Stimulated activated CD8-positive, alpha-beta memory T cell treated with anti-CD3 and anti-CD28 coated beads, Interleukin-7, amount 100 ng/mL, for 1 hour (primary cell): ENCODE data around the gene CTCFL.
"Not testable (repeated sequence)": the region's sequence is repeated elsewhere in the genome, so short reads cannot be mapped to it uniquely, and the experiment has no call there.

ENCODE experiments used
- DNase-seq, 2 donors: peaks; one replicate each; pipeline ENCODE4 v3.0.0-alpha.2; 2020; ENCODE audit warnings: low read depth in 2 of 2

Gene CTCFL

DNA sequence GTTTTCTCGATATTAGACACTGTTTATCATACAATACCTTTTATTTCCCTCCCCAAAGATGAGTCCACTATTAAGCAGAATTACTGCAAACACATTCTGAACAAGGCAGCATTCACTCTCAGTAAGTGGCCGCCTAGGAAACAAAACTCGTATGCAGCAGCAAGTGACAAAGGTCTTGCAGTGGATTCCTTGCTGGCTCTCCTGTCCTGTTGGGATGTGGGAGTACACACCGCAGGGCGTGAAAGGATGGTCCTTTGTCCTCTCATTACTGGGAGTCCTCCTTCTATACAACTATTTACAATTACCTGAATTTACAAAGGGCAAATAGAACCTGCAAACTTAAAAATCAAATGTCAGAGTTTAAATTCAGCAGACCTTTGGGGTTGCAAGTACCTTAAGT is 16.1 kb downstream of the CTCFL start:
- no peak for DNase-seq

DNA sequence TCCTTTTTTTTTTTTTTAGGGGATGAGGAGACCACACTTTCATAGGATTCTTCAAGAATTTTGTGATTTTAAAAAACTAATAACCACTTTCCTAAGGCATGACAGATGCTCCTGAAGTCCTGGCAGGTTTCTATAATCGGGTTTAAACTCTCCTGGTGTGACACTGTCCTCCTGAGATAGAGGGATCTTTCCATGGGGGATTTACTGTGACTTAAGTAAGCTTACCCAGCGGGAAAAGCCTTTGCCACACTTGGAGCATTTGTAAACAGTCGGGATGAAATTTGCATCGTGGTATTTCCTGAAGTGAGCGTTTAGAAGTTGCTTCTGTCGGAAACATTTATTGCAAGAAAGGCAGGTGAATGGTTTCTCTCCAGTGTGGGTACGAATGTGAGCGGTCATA is 16.6 kb downstream of the CTCFL start:
- DNase-seq = no peak

DNA sequence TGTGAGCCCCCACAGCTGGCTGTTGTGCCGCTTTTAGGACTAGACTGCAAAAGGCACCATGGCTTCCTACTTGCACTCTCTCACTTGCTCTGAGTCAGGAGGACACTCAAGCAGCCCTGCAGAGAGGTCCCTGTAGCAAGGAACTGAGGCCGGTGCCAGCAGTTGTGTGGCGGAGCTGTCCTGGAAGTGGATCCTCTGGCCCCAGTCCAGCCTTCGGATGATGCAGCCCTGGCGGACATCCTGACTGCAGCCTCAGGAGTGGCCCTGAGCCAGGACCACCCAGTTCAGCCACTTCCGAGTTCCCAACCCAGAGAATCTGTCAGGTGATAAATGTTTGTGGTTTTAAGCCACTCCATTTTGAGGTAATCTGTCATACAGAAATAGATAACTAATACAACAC is 17.5 kb downstream of the CTCFL start:
- DNase-seq = no peak

DNA sequence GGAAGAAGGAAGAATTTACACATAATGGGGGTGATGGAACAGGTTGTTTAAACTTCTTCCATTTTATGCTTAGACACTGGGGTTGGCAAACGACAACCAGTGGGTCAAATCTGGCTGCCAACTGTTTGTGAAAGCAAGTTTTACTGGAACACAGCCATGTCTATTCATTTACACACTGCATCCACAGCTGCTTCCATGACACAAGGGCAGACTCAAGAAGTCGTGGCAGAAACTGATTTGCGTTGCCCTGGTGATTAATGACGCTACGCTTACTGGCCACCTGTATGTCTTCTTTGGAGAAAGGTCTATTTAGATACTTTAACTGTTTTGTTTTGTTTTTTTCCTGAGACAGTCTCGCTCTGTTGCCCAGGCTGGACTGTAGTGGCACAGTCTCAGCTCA is 19.0 kb downstream of the CTCFL start:
- DNase-seq = no peak

DNA sequence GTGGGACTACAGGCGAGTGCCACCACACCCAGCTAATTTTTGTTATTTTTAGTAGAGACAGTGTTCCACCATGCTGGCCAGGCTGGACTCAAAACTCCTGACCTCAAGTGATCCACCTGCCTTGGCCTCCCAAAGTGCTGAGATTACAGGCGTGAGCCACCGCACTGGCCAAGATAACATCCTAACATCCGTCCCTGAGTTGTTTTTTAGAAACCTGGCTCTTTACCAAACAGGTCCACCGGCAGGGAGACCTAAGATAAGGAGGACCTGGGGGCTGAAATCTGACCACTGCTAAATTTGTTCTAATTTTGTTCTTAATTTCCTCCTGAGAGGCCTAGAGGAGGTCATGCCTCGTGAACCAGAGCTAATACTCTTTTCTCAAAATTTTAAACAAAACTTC is 20.5 kb downstream of the CTCFL start:
- DNase-seq = no peak

DNA sequence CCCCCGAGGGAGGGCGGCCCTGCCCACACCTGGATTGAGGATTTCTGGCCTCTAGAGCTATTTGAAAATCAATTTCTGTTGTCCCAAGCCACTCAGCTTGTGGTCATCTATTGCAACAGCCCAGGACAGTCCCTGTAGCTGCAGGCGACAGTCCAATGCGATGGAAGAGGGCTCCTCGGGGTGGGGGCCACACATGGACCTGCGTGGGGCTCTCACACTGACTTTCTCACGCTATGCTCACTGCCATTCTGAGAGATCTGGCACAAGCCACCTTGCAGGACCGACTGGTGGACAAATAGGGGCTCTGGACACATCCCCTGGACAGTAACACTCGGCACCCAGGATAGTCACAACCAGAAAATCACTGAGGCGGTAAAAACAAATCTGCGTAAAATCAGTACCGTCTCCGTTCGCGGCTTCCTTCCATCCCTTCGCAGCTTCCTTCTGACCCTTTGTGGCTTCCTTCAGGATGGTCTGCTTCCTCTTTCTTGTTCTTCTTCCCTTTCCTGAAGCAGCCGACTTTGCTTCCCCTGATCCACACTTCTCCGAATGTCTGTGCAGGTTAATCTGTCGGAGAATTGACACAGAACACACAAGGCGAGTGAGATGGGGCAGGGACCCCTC is 21.8 kb downstream of the CTCFL start:
- DNase-seq = no peak

DNA sequence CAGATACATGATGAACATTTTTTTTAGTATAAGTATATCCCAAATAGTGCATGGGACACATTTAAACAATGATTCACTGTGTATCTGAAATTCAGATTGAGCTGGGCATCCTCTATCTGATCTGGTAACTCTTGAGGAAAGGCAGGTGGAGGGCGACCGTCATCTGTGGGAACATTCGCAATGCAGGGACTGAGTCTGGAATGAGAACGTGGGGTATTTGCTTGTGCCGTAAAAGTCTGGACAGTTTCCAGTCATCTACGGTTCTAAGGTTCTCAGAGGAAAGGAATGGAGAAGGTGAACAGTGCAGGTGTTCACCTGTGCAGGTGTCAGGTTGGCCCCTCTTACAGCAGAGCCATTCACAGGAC is 22.6 kb downstream of the CTCFL start:
- DNase-seq = no peak

DNA sequence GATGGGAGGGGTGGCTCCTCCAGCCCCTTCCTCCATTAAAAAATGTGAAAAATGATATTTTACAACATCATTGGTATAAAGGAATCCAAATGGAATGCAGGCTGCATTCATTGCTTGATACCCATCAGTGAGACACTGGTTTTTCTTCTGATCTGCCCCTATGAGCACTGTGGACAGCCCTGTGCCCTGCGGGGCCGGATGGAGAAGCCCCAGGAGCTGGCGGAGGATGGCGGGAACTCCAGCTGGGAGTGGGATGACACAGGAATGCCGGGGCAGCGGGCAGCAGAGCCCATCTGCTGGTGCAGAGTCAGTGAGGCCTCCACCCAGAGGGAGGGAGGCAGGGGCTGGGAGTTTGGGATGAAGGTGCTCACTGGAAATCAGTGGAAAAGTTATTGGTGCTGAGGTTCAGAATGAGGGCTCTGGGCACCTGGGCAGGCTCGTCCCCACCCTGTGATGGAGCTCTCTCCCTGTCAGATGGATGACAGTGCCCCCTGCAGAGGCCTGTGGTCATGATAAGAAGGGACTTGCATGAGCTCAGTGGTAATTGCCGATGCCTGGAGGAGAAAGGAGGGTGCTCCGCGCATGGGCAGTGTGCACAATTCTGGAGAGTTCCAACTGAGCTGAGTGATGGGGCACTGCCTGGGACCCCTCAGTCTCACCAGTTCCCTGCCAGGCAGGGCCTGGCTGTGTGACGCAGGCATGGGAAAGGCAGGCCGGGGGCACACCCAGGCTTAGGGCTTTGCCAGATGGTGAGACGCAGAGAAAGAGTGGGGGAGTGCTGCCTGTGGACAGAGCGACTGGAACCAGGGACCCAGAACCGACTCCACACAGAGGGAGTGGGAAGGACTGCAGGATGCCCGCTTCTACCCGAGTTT is 23.2 kb downstream of the CTCFL start:
- no peak for DNase-seq

DNA sequence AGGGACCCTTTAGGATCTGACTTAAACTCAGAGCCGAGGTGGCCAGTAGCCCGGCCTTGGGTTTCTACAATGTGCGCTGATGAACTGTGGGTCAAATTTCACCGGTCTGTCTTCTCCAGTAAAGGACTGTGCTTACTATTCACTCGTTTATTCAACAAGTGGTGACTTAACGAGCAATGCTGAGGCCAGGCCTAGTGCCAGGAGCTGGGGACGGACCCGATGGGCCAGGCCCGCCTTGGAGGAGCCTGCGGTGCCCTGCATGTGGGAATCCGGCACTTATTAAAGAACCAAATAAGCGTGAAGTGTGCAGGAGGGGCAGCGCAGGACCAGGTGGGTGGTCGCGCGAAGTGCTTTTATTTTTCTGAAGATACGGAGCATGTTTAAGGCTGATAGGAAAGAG is 24.0 kb downstream of the CTCFL start:
- no peak for DNase-seq

DNA sequence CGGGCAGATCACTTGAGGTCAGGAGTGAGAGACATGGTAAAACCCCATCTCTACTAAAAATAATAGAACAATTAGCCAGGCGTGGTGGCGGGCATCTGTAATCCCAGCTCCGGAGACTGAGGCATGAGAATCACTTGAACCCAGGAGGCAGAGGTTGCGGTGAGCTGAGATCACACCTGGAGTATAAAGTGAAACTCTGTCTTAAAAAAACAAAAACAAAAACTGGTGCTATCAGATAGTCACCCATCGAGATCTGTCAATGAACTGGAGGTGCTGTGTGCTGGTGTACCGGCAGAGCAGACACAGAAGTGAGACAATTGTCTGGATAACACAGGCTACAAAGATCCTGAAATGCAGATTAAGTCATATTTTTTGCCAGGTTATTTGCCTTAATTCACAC is 24.7 kb downstream of the CTCFL start:
- DNase-seq = no peak

DNA sequence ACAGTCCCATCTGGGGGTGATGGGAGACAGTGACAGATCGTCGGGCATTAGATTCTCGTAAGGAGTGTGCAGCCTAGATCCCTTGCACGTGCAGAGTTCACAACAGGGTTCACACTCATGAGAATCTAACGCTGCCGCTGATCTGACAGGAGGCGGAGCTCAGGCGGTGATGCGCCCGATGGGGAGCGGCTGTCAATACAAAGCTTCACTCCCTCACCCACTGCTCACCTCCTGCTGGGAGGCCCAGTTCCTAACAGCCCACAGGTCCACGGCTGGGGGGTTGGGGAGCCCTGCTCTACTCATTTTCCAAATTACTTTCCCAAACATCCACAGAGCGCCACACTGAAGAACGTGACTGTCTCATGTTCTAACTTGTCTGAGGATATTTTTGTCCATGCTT is 25.3 kb downstream of the CTCFL start:
- no peak for DNase-seq

DNA sequence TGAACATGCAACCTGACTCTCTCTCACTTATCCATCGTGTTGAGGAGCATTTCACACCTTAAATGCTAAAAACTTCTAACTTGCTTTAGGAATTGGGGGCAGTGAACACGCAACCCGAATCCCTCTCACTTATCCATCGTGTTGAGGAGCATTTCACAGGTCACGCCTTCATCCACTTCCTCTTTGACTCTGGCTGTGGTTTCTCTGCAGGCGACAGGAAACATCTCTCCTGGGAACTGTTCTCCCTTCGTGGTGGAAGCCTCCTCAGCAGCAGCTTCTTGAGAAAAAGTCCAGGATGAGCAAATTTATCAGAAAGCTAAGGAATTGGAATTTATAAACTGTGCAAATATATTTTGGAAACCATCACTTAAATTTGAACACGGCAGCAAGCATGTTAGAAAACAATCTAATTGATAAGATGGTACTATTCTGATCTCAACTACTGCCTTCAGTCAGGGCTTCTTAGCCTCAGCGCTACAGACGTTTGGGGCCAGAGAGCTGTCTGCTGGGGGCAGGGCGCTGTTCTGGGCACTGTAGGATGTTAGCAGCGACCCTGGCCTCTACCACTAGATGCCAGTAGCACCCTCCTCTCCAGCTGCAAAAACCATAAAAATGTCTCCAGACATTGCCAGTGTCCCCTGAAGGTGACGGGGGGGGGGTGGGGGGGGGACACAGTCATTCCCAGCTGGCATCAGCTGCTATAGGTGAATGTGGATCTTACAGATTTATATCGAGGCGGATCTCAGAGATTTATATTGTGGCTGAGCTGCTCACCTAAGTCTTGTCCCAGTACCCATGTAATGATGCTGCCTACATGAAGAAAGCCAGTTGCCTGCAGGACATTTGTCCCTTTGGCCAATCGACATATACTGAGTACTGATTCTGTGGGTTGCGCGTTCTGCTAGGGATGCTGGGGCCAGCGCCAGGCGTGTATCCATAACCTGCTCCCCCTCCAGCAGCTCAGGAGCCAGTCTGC is 26.2 kb downstream of the CTCFL start:
- no peak for DNase-seq

DNA sequence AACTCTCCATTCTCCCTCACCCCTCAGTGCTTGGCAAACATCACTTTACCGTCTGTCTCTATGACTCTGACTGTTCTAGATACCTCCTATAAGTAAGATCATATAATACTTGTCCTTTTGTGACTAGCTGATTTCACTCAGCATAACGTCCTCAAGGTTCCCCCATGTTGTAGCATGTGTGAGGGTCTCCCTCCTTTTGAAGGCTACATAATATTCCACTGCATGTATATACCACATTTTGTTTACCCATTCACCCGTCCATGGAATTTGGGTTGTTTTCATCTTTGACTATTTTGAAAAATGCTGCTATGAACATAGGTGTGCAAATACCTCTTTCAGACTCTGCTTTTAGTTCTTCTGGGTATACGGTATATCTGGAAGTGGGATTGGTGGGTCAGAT is 28.3 kb downstream of the CTCFL start:
- DNase-seq = no peak

DNA sequence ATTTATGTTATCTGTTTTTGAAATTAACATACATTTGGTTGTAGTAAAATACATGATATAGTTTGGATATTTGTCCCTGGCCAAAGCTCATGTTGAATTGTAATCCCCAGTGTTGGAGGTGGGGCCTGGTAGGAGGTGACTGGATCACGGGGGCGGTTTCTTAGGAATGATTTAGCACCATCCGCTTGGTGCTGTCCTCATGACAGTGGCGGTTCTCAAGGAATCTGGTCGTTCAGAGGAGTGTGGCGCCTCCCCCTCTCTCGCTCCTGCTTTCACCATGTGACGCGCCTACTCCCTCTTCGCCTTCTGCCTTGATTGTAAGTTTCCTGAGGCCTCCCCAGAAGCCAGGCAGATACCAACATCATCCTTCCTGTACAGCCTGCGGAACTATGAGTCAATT is 29.0 kb downstream of the CTCFL start:
- no peak for DNase-seq

DNA sequence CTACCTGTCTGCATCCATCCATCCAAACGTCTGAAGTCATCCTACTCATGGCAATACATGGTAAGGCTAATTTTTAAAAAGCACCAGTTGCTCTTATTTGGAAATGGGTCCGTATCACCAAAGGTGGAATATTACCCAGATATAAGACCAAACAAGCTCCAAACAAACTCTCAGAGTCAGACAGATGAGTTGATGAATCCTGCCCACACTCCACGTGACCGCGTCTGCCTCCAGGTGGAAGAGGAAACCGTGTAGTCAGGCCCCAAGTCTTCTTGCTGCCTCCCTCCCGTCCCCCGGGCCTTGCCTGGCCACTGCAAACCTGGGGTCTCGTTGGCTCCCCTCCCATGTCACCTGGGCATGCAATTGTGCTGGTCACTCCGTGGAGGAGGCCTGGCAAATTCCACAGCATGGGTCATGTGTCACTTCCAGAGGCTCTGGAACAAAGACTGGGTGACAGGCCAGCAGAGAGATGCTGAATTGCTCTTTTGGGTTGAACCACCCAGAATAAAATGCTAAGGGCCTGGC is 31.8 kb downstream of the CTCFL start:
- DNase-seq = no peak

DNA sequence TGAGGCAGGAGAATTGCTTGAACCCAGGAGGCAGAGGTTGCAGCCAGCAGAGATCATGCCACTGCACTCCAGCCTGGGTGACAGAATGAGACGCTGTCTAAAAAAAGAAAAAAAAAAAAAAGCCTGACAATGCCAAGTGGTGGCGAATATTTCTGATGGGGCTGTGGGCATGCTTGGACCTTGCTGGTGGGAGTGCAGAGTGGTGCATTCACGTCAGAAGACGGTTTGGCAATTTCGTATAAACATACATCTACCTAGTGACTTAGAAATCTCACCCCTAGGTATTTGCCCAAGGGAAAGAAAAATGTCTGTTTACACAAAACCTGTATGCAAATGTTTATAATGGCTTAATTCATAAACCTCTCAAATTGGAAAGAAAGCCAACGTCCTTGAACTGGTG is 33.6 kb downstream of the CTCFL start:
- DNase-seq = no peak

DNA sequence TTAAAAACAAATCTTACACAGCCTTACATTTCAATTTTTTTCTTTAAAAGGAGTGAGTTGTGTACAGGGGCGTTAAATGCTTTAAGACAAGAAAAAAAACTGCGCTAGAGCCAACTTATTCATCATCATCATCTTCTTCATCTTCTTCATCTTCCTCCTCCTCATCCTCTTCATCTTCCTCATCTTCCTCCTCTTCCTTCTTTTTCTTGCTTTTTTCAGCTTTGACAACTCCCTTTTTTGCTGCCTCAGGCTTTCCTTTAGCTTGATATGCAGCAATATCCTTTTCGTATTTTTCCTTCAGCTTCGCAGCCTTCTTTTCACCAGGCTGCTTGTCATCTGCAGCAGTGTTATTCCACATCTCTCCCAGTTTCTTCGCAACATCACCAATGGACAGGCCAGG is 36.7 kb downstream of the CTCFL start:
- not testable (repeated sequence) for DNase-seq

DNA sequence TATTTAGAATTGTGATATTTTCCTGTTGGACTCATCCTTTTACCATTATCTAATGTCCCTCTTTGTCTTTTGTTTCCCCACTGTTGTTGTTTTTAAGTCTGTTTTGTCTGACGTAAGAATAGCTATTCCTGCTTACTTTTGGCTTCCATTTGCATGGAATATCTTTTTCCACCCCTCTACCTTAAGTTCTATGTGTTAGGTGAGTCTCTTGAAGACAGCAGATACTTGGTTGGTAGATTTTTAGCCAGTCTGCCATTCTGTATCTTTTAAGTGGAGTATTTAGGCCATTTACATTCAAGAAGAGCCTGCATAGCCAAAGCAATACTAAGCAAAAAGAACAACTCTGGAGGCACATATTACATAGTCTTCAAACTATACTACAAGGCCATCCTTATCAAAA is 39.2 kb downstream of the CTCFL start:
- no peak for DNase-seq

DNA sequence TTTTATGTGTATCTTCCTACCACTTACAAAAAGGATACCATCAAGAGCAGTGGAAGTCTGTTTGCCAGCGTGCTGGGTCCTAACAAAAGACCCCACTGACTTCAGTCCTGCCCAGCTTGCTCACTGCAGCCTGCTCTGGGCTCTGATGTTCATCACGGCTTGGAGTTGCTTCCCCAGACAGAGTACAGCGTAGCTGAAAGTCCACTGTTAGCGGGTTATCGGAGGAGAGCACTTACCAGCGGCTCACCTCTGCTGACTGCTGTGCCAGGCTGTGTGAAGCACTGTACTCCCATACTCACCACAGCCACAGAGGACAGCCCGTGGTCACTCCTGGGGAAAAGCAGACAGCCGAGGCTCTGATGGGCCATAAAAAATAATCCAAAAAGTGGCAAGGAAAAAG is 40.2 kb downstream of the CTCFL start:
- no peak for DNase-seq

DNA sequence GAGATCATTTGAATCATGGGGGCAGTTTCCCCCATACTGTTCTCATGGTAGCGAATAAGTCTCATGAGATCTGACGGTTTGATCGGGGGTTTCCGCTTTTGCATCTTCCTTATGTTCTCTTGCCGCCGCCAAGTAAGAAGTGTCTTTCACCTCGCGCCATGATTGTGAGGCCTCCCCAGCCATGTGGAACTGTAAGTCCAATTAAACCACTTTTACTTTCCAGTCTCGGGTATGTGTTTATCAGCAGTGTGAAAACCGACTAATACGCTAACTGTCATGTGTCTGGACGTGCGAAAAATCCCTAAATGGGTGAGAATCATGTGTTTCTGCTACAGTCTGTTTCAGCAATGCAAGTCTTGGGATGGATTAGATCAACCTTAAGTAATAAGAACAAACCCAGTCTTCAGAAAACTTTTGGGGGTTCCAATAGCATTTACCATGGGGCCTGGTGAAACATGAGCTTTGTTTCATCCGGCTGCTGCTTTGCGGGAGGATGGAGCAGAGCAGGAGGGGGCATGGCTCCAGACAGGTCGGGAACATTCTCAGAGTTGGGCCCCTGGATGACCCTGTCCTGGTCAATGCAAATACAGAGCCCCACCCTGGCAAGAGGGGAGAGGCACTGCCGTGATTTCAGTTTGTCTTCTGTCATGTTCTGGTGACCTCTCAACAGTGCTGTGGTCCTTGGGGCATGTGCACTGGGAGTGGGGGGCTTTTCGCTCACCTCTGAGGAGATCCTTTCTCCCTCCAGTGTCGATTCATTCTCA is 41.5 kb downstream of the CTCFL start:
- no peak for DNase-seq

DNA sequence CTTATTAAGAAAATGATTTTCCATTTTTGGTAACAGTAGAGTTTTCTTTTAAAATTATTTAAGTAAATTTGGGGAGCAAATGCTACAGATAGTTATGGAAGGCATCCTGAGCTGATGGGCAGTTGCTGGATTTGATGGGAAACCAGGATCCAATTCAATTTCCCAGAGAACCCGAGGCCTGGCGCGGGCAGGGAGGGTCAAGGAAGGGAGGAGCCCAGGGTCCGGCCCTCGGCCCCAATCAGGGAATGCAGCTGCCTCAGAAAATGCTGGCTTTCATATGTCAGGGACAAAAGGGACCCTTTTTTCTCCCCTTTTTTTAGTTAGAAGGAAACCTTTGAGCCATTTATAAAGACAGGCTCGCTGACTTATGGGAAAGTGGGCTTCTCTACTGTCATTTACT is 42.1 kb downstream of the CTCFL start:
- no peak for DNase-seq

DNA sequence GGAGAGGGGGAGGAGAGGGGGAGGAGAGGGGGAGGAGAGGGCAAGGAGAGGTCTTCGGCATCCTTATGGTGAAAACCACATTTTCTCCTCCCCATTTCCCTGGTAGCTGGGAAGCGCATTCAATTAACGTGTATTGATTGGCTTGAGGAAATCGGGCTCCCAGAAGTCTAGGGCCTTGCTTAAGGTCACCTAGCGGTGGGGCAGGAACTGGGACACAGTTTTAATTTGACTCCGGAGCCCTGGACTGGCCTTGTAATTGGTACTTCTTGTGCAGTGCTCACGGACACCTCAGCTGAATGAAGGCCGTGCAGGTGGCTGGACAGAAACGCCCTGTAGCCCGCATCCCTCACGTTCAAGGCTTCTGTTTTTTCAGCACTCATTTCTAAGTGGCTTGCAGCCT is 42.8 kb downstream of the CTCFL start:
- no peak for DNase-seq
